SK-N-SH (cell line): ENCODE data around the gene FARSB. TPM values are rescaled to one million over a fixed set of nuclear protein-coding genes. Genes with fewer than 3 reads are reported as not detected.
A peak's percentile ranks its signal among the peaks of the same experiment; 100 is the strongest.

Experiments
- CTCF ChIA-PET: fragments of 300-600, 350-600 bp; formaldehyde crosslinking; extraction: SDS; loops from one replicate; lab custom pipeline; 2021; lab: Yijun Ruan, JAX
- POLR2A ChIA-PET: fragments of 350-600 bp; sonication (Branson Sonifier 250); formaldehyde crosslinking; extraction: SDS; loops from one replicate; lab custom pipeline; 2020; ENCODE audit warnings: antibody characterized with exemption, inconsistent platforms; lab: Yijun Ruan, JAX
- DNase-seq: peaks from one replicate; pipeline ENCODE4 v3.0.0; 2012
- H2AFZ ChIP-seq: fragments of 200-600 bp; sonication (generic); 2 replicates; pipeline ENCODE4 v1.8.1; 2016; ENCODE audit warnings: antibody characterized with exemption, mild to moderate bottlenecking, low read depth
- H3F3A ChIP-seq: fragments of 200-600 bp; sonication (generic); replicated peaks from 2 replicates; pipeline ENCODE3; 2016; ENCODE audit warnings: antibody characterized with exemption, mild to moderate bottlenecking; ENCODE audit not compliant: insufficient read depth
- H3K27ac ChIP-seq, 2 experiments: fragments of 200-500 bp in 1 of 2; fragments of 200-600 bp in 1 of 2; sonication (Bioruptor generic) in 1 of 2; sonication (generic), shearing (Covaris generic) in 1 of 2; 2 replicates each; pipeline versions ENCODE4 v1.5.1 to v1.6.1; 2014 to 2016; ENCODE audit warnings: low read depth in 2 of 2, inconsistent platforms in 1 of 2, low read length in 1 of 2, mild to moderate bottlenecking in 1 of 2, mixed read lengths in 1 of 2
- H3K27me3 ChIP-seq: fragments of 200-600 bp; sonication (generic), shearing (Covaris generic); 2 replicates; pipeline ENCODE4 v1.6.1; 2016; ENCODE audit warnings: mixed run types; ENCODE audit not compliant: insufficient read depth
- H3K36me3 ChIP-seq, 2 experiments: fragments of 200-500 bp in 1 of 2; fragments of 200-600 bp in 1 of 2; sonication (Bioruptor generic) in 1 of 2; sonication (generic) in 1 of 2; replicated peaks in 1 of 2; 2 replicates each; pipeline versions ENCODE3 to v1.5.1; 2014 to 2016; ENCODE audit warnings: low read length in 1 of 2, mild to moderate bottlenecking in 1 of 2; ENCODE audit not compliant: insufficient read depth in 2 of 2, control insufficient read depth in 1 of 2
- H3K4me1 ChIP-seq, 2 experiments: fragments of 200-500 bp in 1 of 2; fragments of 200-600 bp in 1 of 2; sonication (Bioruptor generic) in 1 of 2; sonication (generic), shearing (Covaris generic) in 1 of 2; 2 replicates each; pipeline versions ENCODE4 v1.5.1 to v1.6.1; 2014 to 2016; ENCODE audit warnings: low read depth in 1 of 2, low read length in 1 of 2, mixed run types in 1 of 2; ENCODE audit not compliant: insufficient read depth in 2 of 2, control insufficient read depth in 1 of 2
- H3K4me2 ChIP-seq: fragments of 200-600 bp; sonication (generic), shearing (Covaris generic); 2 replicates; pipeline ENCODE4 v1.6.1; 2017; ENCODE audit warnings: mixed run types
- H3K4me3 ChIP-seq, 2 experiments: fragments of 200-500 bp in 1 of 2; fragments of 200-600 bp in 1 of 2; sonication (Bioruptor generic) in 1 of 2; sonication (generic), shearing (Covaris generic) in 1 of 2; 2 replicates each; pipeline versions ENCODE4 v1.5.1 to v1.8.1; 2014 to 2016; ENCODE audit warnings: low read depth in 2 of 2, inconsistent platforms in 1 of 2, low read length in 1 of 2, mild to moderate bottlenecking in 1 of 2, mixed read lengths in 1 of 2, moderate library complexity in 1 of 2
- H3K79me2 ChIP-seq: fragments of 200-600 bp; sonication (generic); 2 replicates; pipeline ENCODE4 v1.8.1; 2017; ENCODE audit warnings: mild to moderate bottlenecking; ENCODE audit not compliant: insufficient read depth
- H3K9ac ChIP-seq: fragments of 200-600 bp; sonication (generic); 2 replicates; pipeline ENCODE4 v1.6.1; 2017; ENCODE audit warnings: mixed run types
- H3K9me2 ChIP-seq: fragments of 200-600 bp; sonication (generic); 2 replicates; pipeline ENCODE4 v1.6.1; 2017; ENCODE audit warnings: mixed run types
- H3K9me3 ChIP-seq: fragments of 200-600 bp; sonication (generic); 2 replicates; pipeline ENCODE4 v1.6.1; 2017; ENCODE audit warnings: mixed run types, mild to moderate bottlenecking, moderate library complexity
- H4K20me1 ChIP-seq: fragments of 200-600 bp; sonication (generic); 2 replicates; pipeline ENCODE4 v1.6.1; 2017; ENCODE audit warnings: mild to moderate bottlenecking, mixed run types; ENCODE audit not compliant: insufficient read depth
- ELF1 ChIP-seq: IDR thresholded peaks from 2 replicates; pipeline ENCODE4 v1.4.0; 2012
- GABPA ChIP-seq: IDR thresholded peaks from 2 replicates; pipeline ENCODE4 v1.4.0; 2012; ENCODE audit warnings: low read depth, mild to moderate bottlenecking
- JUND ChIP-seq: IDR thresholded peaks from 2 replicates; pipeline ENCODE4 v1.4.0; 2012
- NFIC ChIP-seq: IDR thresholded peaks from 2 replicates; pipeline ENCODE4 v1.4.0; 2012; ENCODE audit warnings: borderline replicate concordance
- NRF1 ChIP-seq: IDR thresholded peaks from 2 replicates; pipeline ENCODE4 v1.6.1; 2012; ENCODE audit warnings: low read depth, mild to moderate bottlenecking, low read length
- POLR2AphosphoS5 ChIP-seq: IDR thresholded peaks from 2 replicates; pipeline ENCODE4 v1.6.1; 2012; ENCODE audit warnings: low read depth, low read length
- RAD21 ChIP-seq: IDR thresholded peaks from 2 replicates; pipeline ENCODE4 v1.6.1; 2012; ENCODE audit warnings: mild to moderate bottlenecking, low read length
- RCOR1 ChIP-seq: fragments of 150-350 bp; IDR thresholded peaks from 2 replicates; pipeline ENCODE4 v1.6.1; 2017; ENCODE audit warnings: antibody characterized with exemption, low read length
- RFX5 ChIP-seq: IDR thresholded peaks from 2 replicates; pipeline ENCODE4 v1.6.1; 2012; ENCODE audit warnings: mild to moderate bottlenecking, improper control_type of control experiment, low read length
- SMC3 ChIP-seq: IDR thresholded peaks from 2 replicates; pipeline ENCODE4 v1.6.1; 2012; ENCODE audit warnings: low read depth, low read length, improper control_type of control experiment
- USF2 ChIP-seq: fragments of 150-350 bp; IDR thresholded peaks from 2 replicates; pipeline ENCODE4 v1.6.1; 2017; ENCODE audit warnings: antibody characterized with exemption, low read length, low read depth, borderline replicate concordance
- YY1 ChIP-seq: IDR thresholded peaks from 2 replicates; pipeline ENCODE4 v1.4.0; 2012; ENCODE audit warnings: low read depth, mild to moderate bottlenecking
- ZBTB33 ChIP-seq: IDR thresholded peaks from 2 replicates; pipeline ENCODE4 v1.4.0; 2012; ENCODE audit warnings: low read depth, borderline replicate concordance
- WGBS: methylation state at CpG from one replicate; pipeline ENCODE4 v1.1.6; 2017; ENCODE audit warnings: low lambda C conversion rate; 5-methylcytosine and 5-hydroxymethylcytosine counted together
- polyA plus RNA-seq, 3 experiments: library from polyadenylated mRNA; depleted of rRNA; stranded (reverse); fragments of >200 nt; gene quantifications; 2 replicates each; pipeline ENCODE4 v1.2.3, GENCODE V29; 2012
- TF ChIP-seq, protein P1 (sequence below): IDR thresholded peaks from 2 replicates; pipeline ENCODE4 v1.4.0; 2012; ENCODE audit warnings: low read depth, borderline replicate concordance
- TF ChIP-seq, protein P2 (sequence below): fragments of 200-600 bp; sonication (generic); IDR thresholded peaks from 2 replicates; pipeline ENCODE4 v1.6.1; 2017; ENCODE audit warnings: antibody characterized with exemption, mild to moderate bottlenecking, moderate library complexity

Gene FARSB
- polyA plus RNA-seq, 1 of the 3 experiments (the other 2 are of a cell fraction): 15.4 TPM

DNA sequence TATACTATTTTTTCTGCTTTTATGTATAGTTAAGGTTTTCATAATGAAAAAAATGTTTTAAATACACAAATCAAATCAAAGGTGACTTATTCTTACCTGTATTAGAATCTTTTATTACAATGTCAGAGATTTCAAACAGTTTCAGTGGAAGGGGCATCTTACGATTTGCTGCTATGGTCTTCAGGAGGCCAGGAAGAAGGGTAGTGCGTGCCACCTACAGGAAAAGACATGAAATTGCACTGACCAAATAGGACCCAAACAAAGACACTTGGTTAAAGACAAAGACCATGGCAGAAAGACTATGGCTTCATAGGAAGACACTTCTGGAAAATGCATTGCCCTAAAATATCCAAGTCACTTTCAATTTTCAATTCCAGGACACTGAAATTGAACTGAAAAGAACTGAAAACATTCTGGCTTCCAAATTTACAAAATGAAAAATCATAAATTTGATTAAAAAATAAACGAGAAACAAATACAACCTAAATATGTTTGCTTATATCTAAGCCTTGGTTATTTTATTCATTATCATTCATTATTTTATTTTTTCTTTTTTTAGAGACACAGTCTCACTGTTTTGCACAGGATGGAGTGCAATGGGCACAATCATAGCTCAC, 42.1 kb downstream of the FARSB start:
- CTCF ChIA-PET: interaction anchor here (0.8 to 2.9 kb wide), 18 partner anchors 8 to 576 kb away, joined by 3 to 21 read pairs (median 4); no protein-coding TSS in a partner anchor
- peaks cover 11% of the 10 kb centered on the region for H3F3A ChIP-seq

DNA sequence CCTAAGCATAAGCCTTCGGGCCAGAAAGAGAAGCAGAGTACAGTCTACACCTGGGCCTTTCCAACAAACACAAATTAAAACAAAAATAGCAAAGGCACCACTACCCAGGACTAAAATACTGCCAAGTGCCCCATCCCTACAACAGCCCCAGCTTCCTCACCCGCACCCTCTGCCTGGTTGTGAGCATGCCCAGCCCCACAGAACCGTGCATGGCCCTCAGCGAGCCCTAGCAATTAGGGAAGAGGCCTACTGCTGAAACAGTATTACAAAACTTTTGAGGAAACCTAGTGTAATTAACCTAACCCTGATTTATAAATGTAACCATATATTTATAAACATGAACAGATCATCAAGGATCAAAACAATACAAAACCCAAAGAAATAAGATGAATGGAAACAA, 44.2 kb downstream of the FARSB start:
- Histone ChIP-seq H3K36me3 (peaks cover 29 to 40% of the 10 kb centered on the region in 2 experiments), H2AFZ (no peak overlapping the region), H3K79me2 (no peaks in the 10 kb centered on the region), H3K4me3 (no peak overlapping the region), H3K27me3 (no peaks in the 10 kb centered on the region), H3K27ac (no peak overlapping the region), H4K20me1 (no peaks in the 10 kb centered on the region), H3K9me3 (no peaks in the 10 kb centered on the region), H3F3A (peaks cover 9% of the 10 kb centered on the region), H3K9ac (no peak overlapping the region), H3K9me2 (no peaks in the 10 kb centered on the region), H3K4me2 (no peak overlapping the region), H3K4me1 (peaks cover 0 to 8% of the 10 kb centered on the region in 2 experiments; a peak in 2 of 4 replicates)
- ChIA-PET CTCF (interaction anchor here (0.7 to 1.8 kb wide), 5 partner anchors 12 to 294 kb away, joined by 3 to 10 read pairs (median 7); no protein-coding TSS in a partner anchor), POLR2A (no interaction called here)
- 93% methylated on average over 4 of the region's 4 CpGs for WGBS
- DNase-seq: no peak
- TF ChIP-seq ZBTB33 (no peak), POLR2AphosphoS5 (no peak), JUND (no peak), RCOR1 (no peak), GABPA (no peak), ELF1 (no peak), USF2 (no peak), RFX5 (no peak), YY1 (no peak)
- TF ChIP-seq, protein P1, sequence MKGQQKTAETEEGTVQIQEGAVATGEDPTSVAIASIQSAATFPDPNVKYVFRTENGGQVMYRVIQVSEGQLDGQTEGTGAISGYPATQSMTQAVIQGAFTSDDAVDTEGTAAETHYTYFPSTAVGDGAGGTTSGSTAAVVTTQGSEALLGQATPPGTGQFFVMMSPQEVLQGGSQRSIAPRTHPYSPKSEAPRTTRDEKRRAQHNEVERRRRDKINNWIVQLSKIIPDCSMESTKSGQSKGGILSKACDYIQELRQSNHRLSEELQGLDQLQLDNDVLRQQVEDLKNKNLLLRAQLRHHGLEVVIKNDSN: no peak

More for the DNA sequence above, 42.1 kb downstream of the FARSB start:
- TF ChIP-seq RFX5 (no peak), NFIC (no peak), RAD21 (peak; percentile 91), NRF1 (no peak), SMC3 (peak; percentile 83), ZBTB33 (no peak)
- TF ChIP-seq, protein P2, sequence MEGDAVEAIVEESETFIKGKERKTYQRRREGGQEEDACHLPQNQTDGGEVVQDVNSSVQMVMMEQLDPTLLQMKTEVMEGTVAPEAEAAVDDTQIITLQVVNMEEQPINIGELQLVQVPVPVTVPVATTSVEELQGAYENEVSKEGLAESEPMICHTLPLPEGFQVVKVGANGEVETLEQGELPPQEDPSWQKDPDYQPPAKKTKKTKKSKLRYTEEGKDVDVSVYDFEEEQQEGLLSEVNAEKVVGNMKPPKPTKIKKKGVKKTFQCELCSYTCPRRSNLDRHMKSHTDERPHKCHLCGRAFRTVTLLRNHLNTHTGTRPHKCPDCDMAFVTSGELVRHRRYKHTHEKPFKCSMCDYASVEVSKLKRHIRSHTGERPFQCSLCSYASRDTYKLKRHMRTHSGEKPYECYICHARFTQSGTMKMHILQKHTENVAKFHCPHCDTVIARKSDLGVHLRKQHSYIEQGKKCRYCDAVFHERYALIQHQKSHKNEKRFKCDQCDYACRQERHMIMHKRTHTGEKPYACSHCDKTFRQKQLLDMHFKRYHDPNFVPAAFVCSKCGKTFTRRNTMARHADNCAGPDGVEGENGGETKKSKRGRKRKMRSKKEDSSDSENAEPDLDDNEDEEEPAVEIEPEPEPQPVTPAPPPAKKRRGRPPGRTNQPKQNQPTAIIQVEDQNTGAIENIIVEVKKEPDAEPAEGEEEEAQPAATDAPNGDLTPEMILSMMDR: peak; percentile 85
- H3K36me3 ChIP-seq: peaks cover 33 to 50% of the 10 kb centered on the region in 2 experiments
- peaks cover 0 to 8% of the 10 kb centered on the region in 2 experiments; a peak in 2 of 4 replicates for H3K4me1 ChIP-seq
- H3K79me2 ChIP-seq: no peaks in the 10 kb centered on the region
- H2AFZ ChIP-seq: 0 out of 2 replicates have a peak overlapping the region, but pooled peaks have one; percentile 67
- 58% methylated on average over 3 of the region's 3 CpGs for WGBS
- no peak overlapping the region; a peak in 1 of 4 replicates for H3K4me3 ChIP-seq
- POLR2A ChIA-PET: no interaction called here
- no peaks in the 10 kb centered on the region for H3K9me3 ChIP-seq
- H3K27me3 ChIP-seq: no peaks in the 10 kb centered on the region
- no peak overlapping the region for H3K9ac ChIP-seq
- H4K20me1 ChIP-seq: no peaks in the 10 kb centered on the region
- H3K27ac ChIP-seq: no peak overlapping the region
- no peaks in the 10 kb centered on the region for H3K9me2 ChIP-seq
- H3K4me2 ChIP-seq: no peak overlapping the region
- peak; percentile 70 for DNase-seq
